Liver (tissue), 9 donors: ENCODE data around the gene AQP3. TPM values are rescaled to one million over a fixed set of nuclear protein-coding genes. Genes with fewer than 3 reads are reported as not detected.

Source experiments
- DNase-seq: peaks from one replicate; pipeline ENCODE4 v3.0.0-alpha.2; 2017; ENCODE audit warnings: low spot score
- H3K27ac ChIP-seq, 2 donors: one replicate each; pipeline ENCODE4 v1.7.0; 2013; ENCODE audit warnings: inconsistent platforms in 2 of 2, low read length in 2 of 2, control low read depth in 1 of 2, low read depth in 1 of 2, mild to moderate bottlenecking in 1 of 2
- H3K27me3 ChIP-seq, 4 donors: one replicate each; pipeline versions ENCODE4 v1.6.1 to v1.7.0; 2013; ENCODE audit warnings: low read length in 3 of 4, inconsistent platforms in 1 of 4, mild to moderate bottlenecking in 1 of 4, moderate library complexity in 1 of 4; ENCODE audit not compliant: control insufficient read depth in 4 of 4, insufficient read depth in 4 of 4
- H3K36me3 ChIP-seq, 4 donors: one replicate each; pipeline versions ENCODE4 v1.6.1 to v1.7.0; 2013; ENCODE audit warnings: low read length in 3 of 4, mild to moderate bottlenecking in 3 of 4, low read depth in 1 of 4, moderate library complexity in 1 of 4; ENCODE audit not compliant: control insufficient read depth in 4 of 4, insufficient read depth in 3 of 4
- H3K4me1 ChIP-seq, 4 donors: one replicate each; pipeline versions ENCODE4 v1.6.1 to v1.7.0; 2013; ENCODE audit warnings: low read length in 3 of 4, mild to moderate bottlenecking in 3 of 4, moderate library complexity in 1 of 4; ENCODE audit not compliant: control insufficient read depth in 4 of 4, insufficient read depth in 4 of 4
- H3K4me3 ChIP-seq, 3 donors: one replicate each; pipeline versions ENCODE4 v1.6.1 to v1.7.0; 2013; ENCODE audit warnings: low read length in 3 of 3, control low read depth in 1 of 3, low read depth in 1 of 3, mild to moderate bottlenecking in 1 of 3
- H3K9ac ChIP-seq, 2 donors: one replicate each; pipeline ENCODE4 v1.7.0; 2013; ENCODE audit warnings: low read length in 2 of 2, mild to moderate bottlenecking in 2 of 2, moderate library complexity in 2 of 2, control low read depth in 1 of 2, low read depth in 1 of 2
- H3K9me3 ChIP-seq, 4 donors: one replicate each; pipeline versions ENCODE4 v1.6.1 to v1.7.0; 2013; ENCODE audit warnings: low read length in 3 of 4; ENCODE audit not compliant: control insufficient read depth in 4 of 4
- CTCF ChIP-seq: fragments of 150-350 bp; IDR thresholded peaks from 2 replicates; pipeline ENCODE4 v1.5.1; 2017; ENCODE audit warnings: improper control_type of control experiment, low read depth, low read length; ENCODE audit not compliant: missing input control
- EGR1 ChIP-seq, 2 donors: IDR thresholded peaks; 2 replicates each; pipeline ENCODE4 v1.6.1; 2016 to 2018; ENCODE audit warnings: antibody characterized with exemption in 2 of 2, low read depth in 2 of 2
- FOXA1 ChIP-seq: IDR thresholded peaks from 2 replicates; pipeline ENCODE4 v1.6.1; 2016; ENCODE audit warnings: antibody characterized with exemption
- FOXA2 ChIP-seq: IDR thresholded peaks from 2 replicates; pipeline ENCODE4 v1.6.1; 2016; ENCODE audit warnings: antibody characterized with exemption
- GABPA ChIP-seq, 2 donors: IDR thresholded peaks in 1 of 2; conservative IDR thresholded peaks in 1 of 2; 2 replicates each; pipeline ENCODE4 v1.6.1; 2016; ENCODE audit warnings: antibody characterized with exemption in 2 of 2, mild to moderate bottlenecking in 1 of 2, moderate library complexity in 1 of 2
- HNF4G ChIP-seq: IDR thresholded peaks from 2 replicates; pipeline ENCODE4 v1.6.1; 2016; ENCODE audit warnings: antibody characterized with exemption
- JUND ChIP-seq, 2 donors: IDR thresholded peaks; 2 replicates each; pipeline ENCODE4 v1.6.1; 2016; ENCODE audit warnings: antibody characterized with exemption in 2 of 2
- MAX ChIP-seq: IDR thresholded peaks from 2 replicates; pipeline ENCODE4 v1.6.1; 2016; ENCODE audit warnings: antibody characterized with exemption
- NR2F2 ChIP-seq: IDR thresholded peaks from 2 replicates; pipeline ENCODE4 v1.6.1; 2016; ENCODE audit warnings: antibody characterized with exemption
- RAD21 ChIP-seq, 2 donors: IDR thresholded peaks; 2 replicates each; pipeline ENCODE4 v1.6.1; 2016; ENCODE audit warnings: antibody characterized with exemption in 2 of 2, mild to moderate bottlenecking in 2 of 2
- REST ChIP-seq: IDR thresholded peaks from 2 replicates; pipeline ENCODE4 v1.6.1; 2016; ENCODE audit warnings: antibody characterized with exemption, mild to moderate bottlenecking
- RXRA ChIP-seq, 2 donors: IDR thresholded peaks; 2 replicates each; pipeline ENCODE4 v1.6.1; 2017 to 2018; ENCODE audit warnings: antibody characterized with exemption in 2 of 2, mild to moderate bottlenecking in 1 of 2
- SP1 ChIP-seq: IDR thresholded peaks from 2 replicates; pipeline ENCODE4 v1.6.1; 2018; ENCODE audit warnings: antibody characterized with exemption, mild to moderate bottlenecking
- TAF1 ChIP-seq: conservative IDR thresholded peaks from 2 replicates; pipeline ENCODE4 v1.6.1; 2016; ENCODE audit warnings: antibody characterized with exemption, mild to moderate bottlenecking
- YY1 ChIP-seq: IDR thresholded peaks from 2 replicates; pipeline ENCODE4 v1.6.1; 2016; ENCODE audit warnings: antibody characterized with exemption, mild to moderate bottlenecking
- ZBTB33 ChIP-seq: IDR thresholded peaks from 2 replicates; pipeline ENCODE4 v1.6.1; 2016; ENCODE audit warnings: antibody characterized with exemption
- WGBS: extraction: QIAGEN DNeasy Blood & Tissue Kit; methylation state at CpG from one replicate; pipeline ENCODE4 v1.1.7; 2013; 5-methylcytosine and 5-hydroxymethylcytosine counted together
- polyA plus RNA-seq, 2 donors: library from polyadenylated mRNA; stranded (reverse) in 1 of 2; unstranded in 1 of 2; fragments of 200-250 nt in 1 of 2; fragments of >200 nt in 1 of 2; fragmentation: Nextera tagmentation in 1 of 2; extraction: Ambion mirVana in 1 of 2; gene quantifications; one replicate each; pipeline versions ENCODE4 v1.2.1 to v1.2.3, GENCODE V29; 2013 to 2015
- total RNA-seq, 2 donors: library from RNA; depleted of rRNA; stranded (reverse); fragments of >200 nt; gene quantifications; one replicate each; pipeline ENCODE4 v1.2.3, GENCODE V29; 2014
- donor health status: healthy.
- donor health status: healthy.
- donor health status: healthy.
- donor health status: healthy.
- donor health status: healthy.

Gene AQP3
- total and polyA plus RNA-seq, 4 donors, result 60.5 to 124 (median 87.4) TPM

- TF ChIP-seq HNF4G, result peak; percentile 73
- no peak for TF ChIP-seq GABPA (IDR thresholded peaks at IDR 0.05 in 1 of 2, conservative IDR thresholded peaks at IDR 0.05 in 1 of 2)
- TF ChIP-seq RAD21 (IDR thresholded peaks at IDR 0.05), result peak in 1 of 2 donors; percentile 31
- TF ChIP-seq NR2F2, result peak; percentile 75
These were observed 6.7 kb upstream of the AQP3 start (continued) for GRCh38 chr9:33453999-33454660.

GRCh38 chr9:33453286-33453860, 6.0 kb upstream of the AQP3 start:
- Histone ChIP-seq H3K4me1 (peaks cover 0 to 10% (median 5%) of the 10 kb centered on the region in 4 donors), H3K36me3 (no peaks in the 10 kb centered on the region), H3K4me3 (no peak overlapping the region), H3K27ac (no peak overlapping the region), H3K9me3 (no peaks in the 10 kb centered on the region), H3K9ac (no peak overlapping the region), H3K27me3 (no peaks in the 10 kb centered on the region)
- 83% methylated on average over 3 of the region's 3 CpGs for WGBS
- no peak for DNase-seq
- TF ChIP-seq NR2F2 (no peak), RXRA (IDR thresholded peaks at IDR 0.05) (no peak), SP1 (no peak), YY1 (no peak), TAF1 (no peak), CTCF (no peak), RAD21 (IDR thresholded peaks at IDR 0.05) (no peak), MAX (no peak), FOXA2 (no peak), REST (no peak), GABPA (IDR thresholded peaks at IDR 0.05 in 1 of 2, conservative IDR thresholded peaks at IDR 0.05 in 1 of 2) (no peak), FOXA1 (no peak), ZBTB33 (no peak), EGR1 (IDR thresholded peaks at IDR 0.05; ENCODE audit: low read depth in 2 of 2) (no peak), HNF4G (no peak), JUND (IDR thresholded peaks at IDR 0.05) (no peak)
